Stimulated activated effector memory CD8-positive, alpha-beta T cell treated with anti-CD3 and anti-CD28 coated beads, Interleukin-12 subunit alpha, Interleukin-12 subunit beta, amount 100 ng/mL, for 72 hours (primary cell): ENCODE measurements around the gene HOXA1.

Source experiments
- ATAC-seq: fragments of 150-1000 bp; cut with Tn5 transposase; 2 replicates; pipeline ENCODE4 v1.10.0; 2021
- DNase-seq, 2 donors: peaks; one replicate each; pipeline ENCODE4 v3.0.0; 2021 to 2022; ENCODE audit warnings: low spot score in 2 of 2
- H3K27ac Mint-ChIP-seq: one replicate; pipeline ENCODE4 v1.8.0; 2022; ENCODE audit warnings: mild to moderate bottlenecking, mixed read lengths
- H3K36me3 Mint-ChIP-seq: one replicate; pipeline ENCODE4 v1.8.0; 2022; ENCODE audit warnings: mild to moderate bottlenecking, mixed read lengths
- H3K4me1 Mint-ChIP-seq: one replicate; pipeline ENCODE4 v1.8.0; 2022; ENCODE audit warnings: mixed read lengths
- H3K4me3 Mint-ChIP-seq: one replicate; pipeline ENCODE4 v1.8.0; 2022; ENCODE audit warnings: mild to moderate bottlenecking, mixed read lengths
- H3K9me3 Mint-ChIP-seq: one replicate; pipeline ENCODE4 v1.8.0; 2022; ENCODE audit warnings: mixed read lengths

HOXA1 gene

GRCh38 chr7:27105301-27106031, 9.7 kb upstream of the HOXA1 start:
- Mint-ChIP-seq H3K4me1 (peaks cover 32% of the 10 kb centered on the region), H3K9me3 (no peaks in the 10 kb centered on the region), H3K36me3 (peaks cover 9% of the 10 kb centered on the region)

GRCh38 chr7:27104341-27105058, 8.7 kb upstream of the HOXA1 start:
- Mint-ChIP-seq H3K4me1 (peaks cover 32% of the 10 kb centered on the region), H3K27ac (no peak overlapping the region), H3K9me3 (no peaks in the 10 kb centered on the region), H3K36me3 (peaks cover 16% of the 10 kb centered on the region), H3K4me3 (no peak overlapping the region)
- DNase-seq (no peak), ATAC-seq (no peak)

More at GRCh38 chr7:27105301-27106031, 9.7 kb upstream of the HOXA1 start:
- ATAC-seq, result no peak
- Mint-ChIP-seq H3K27ac (no peak overlapping the region), H3K4me3 (no peak overlapping the region)
- DNase-seq, result no peak

GRCh38 chr7:27103489-27104226, 7.9 kb upstream of the HOXA1 start:
- peak overlapping the region; percentile 59 for H3K4me3 Mint-ChIP-seq
- no peak for ATAC-seq
- no peak overlapping the region for H3K27ac Mint-ChIP-seq

GRCh38 chr7:27102581-27103442, 7.0 kb upstream of the HOXA1 start, which contains the start of gene HOXA2:
Gene HOXA2, minus strand, starts transcription at chr7:27102683. Its CDS starts 183 bp downstream, at chr7:27102500.
- H3K27ac Mint-ChIP-seq, result no peak within 1 kb of the TSS
- no peak for DNase-seq
- peak within 1 kb of the TSS; percentile 59 for H3K4me3 Mint-ChIP-seq
- peak; percentile 37 for ATAC-seq
- peaks cover 46% of the 10 kb centered on the region for H3K4me1 Mint-ChIP-seq
- peaks cover 23% of the 10 kb centered on the region for H3K36me3 Mint-ChIP-seq
- H3K9me3 Mint-ChIP-seq, result no peaks in the 10 kb centered on the region

More at GRCh38 chr7:27103489-27104226, 7.9 kb upstream of the HOXA1 start:
- no peak for DNase-seq
- peaks cover 37% of the 10 kb centered on the region for H3K4me1 Mint-ChIP-seq
- peaks cover 23% of the 10 kb centered on the region for H3K36me3 Mint-ChIP-seq
- H3K9me3 Mint-ChIP-seq, result no peaks in the 10 kb centered on the region

GRCh38 chr7:27101957-27102580, 6.3 kb upstream of the HOXA1 start:
- H3K27ac Mint-ChIP-seq, result no peak overlapping the region
- DNase-seq, result no peak
- no peak for ATAC-seq
- H3K4me3 Mint-ChIP-seq, result peak overlapping the region; percentile 59
- H3K4me1 Mint-ChIP-seq, result peaks cover 52% of the 10 kb centered on the region
- no peaks in the 10 kb centered on the region for H3K9me3 Mint-ChIP-seq
- H3K36me3 Mint-ChIP-seq, result peaks cover 23% of the 10 kb centered on the region

GRCh38 chr7:27101171-27101956, 5.6 kb upstream of the HOXA1 start:
- peak overlapping the region; percentile 59 for H3K4me3 Mint-ChIP-seq
- peaks cover 23% of the 10 kb centered on the region for H3K36me3 Mint-ChIP-seq
- H3K27ac Mint-ChIP-seq, result no peak overlapping the region
- ATAC-seq (no peak), DNase-seq (no peak)
- H3K9me3 Mint-ChIP-seq, result no peaks in the 10 kb centered on the region
- peaks cover 55% of the 10 kb centered on the region for H3K4me1 Mint-ChIP-seq

GRCh38 chr7:27100694-27101170, 4.9 kb upstream of the HOXA1 start:
- Mint-ChIP-seq H3K27ac (no peak overlapping the region), H3K36me3 (peaks cover 23% of the 10 kb centered on the region), H3K4me1 (peaks cover 58% of the 10 kb centered on the region), H3K4me3 (no peak overlapping the region), H3K9me3 (no peaks in the 10 kb centered on the region)
- DNase-seq (no peak), ATAC-seq (no peak)

GRCh38 chr7:27099453-27100370, 3.9 kb upstream of the HOXA1 start:
- H3K4me1 Mint-ChIP-seq, result peaks cover 69% of the 10 kb centered on the region
- ATAC-seq (no peak), DNase-seq (no peak)
- H3K27ac Mint-ChIP-seq, result no peak overlapping the region
- no peak overlapping the region for H3K4me3 Mint-ChIP-seq
- H3K9me3 Mint-ChIP-seq, result no peaks in the 10 kb centered on the region
- H3K36me3 Mint-ChIP-seq, result peaks cover 23% of the 10 kb centered on the region

- Mint-ChIP-seq H3K27ac (no peak overlapping the region), H3K4me3 (peak overlapping the region; percentile 78), H3K4me1 (peaks cover 72% of the 10 kb centered on the region), H3K9me3 (no peaks in the 10 kb centered on the region), H3K36me3 (peaks cover 23% of the 10 kb centered on the region)
- DNase-seq (no peak), ATAC-seq (no peak)
These were observed 3.0 kb upstream of the HOXA1 start for GRCh38 chr7:27098578-27099451.

GRCh38 chr7:27097686-27098577, 2.1 kb upstream of the HOXA1 start:
- H3K9me3 Mint-ChIP-seq, result no peaks in the 10 kb centered on the region
- ATAC-seq (no peak), DNase-seq (no peak)
- H3K27ac Mint-ChIP-seq, result peak overlapping the region; percentile 70
- H3K36me3 Mint-ChIP-seq, result peaks cover 23% of the 10 kb centered on the region
- peak overlapping the region; percentile 78 for H3K4me3 Mint-ChIP-seq
- H3K4me1 Mint-ChIP-seq, result peaks cover 63% of the 10 kb centered on the region

- H3K36me3 Mint-ChIP-seq, result peaks cover 22% of the 10 kb centered on the region
- DNase-seq (no peak), ATAC-seq (peak; percentile 15)
- peaks cover 54% of the 10 kb centered on the region for H3K4me1 Mint-ChIP-seq
- H3K9me3 Mint-ChIP-seq, result no peaks in the 10 kb centered on the region
- peak overlapping the region; percentile 78 for H3K4me3 Mint-ChIP-seq
- H3K27ac Mint-ChIP-seq, result peak overlapping the region; percentile 70
These were observed 1.1 kb upstream of the HOXA1 start for GRCh38 chr7:27096768-27097514.
